PC-3 (cell line): ENCODE measurements around the gene BMP2K.

Experiments
- CTCF ChIP-seq: fragments of 300-600 bp; sonication (generic); conservative IDR thresholded peaks from 2 replicates; pipeline ENCODE4 v1.5.1; 2017; ENCODE audit warnings: antibody characterized with exemption, low read depth, mild to moderate bottlenecking, low read length
- EZH2 ChIP-seq: fragments of 300-600 bp; sonication (generic); IDR thresholded peaks from one replicate; pipeline ENCODE4 v1.6.1; 2017; ENCODE audit warnings: antibody characterized with exemption, mild to moderate bottlenecking, low read length; ENCODE audit not compliant: unreplicated experiment
- EZH2phosphoT487 ChIP-seq: fragments of 300-600 bp; sonication (generic); IDR thresholded peaks from 2 replicates; pipeline ENCODE4 v1.6.1; 2018; ENCODE audit warnings: mild to moderate bottlenecking, antibody characterized with exemption, low read length, borderline replicate concordance

GRCh38 chr4:78951862-78952472 is 175.8 kb downstream of the BMP2K start:
- TF ChIP-seq CTCF: peak; percentile 69
- no peak for TF ChIP-seq EZH2
- TF ChIP-seq EZH2phosphoT487: no peak
